ENCODE measurements around the gene PPP4R3A.

GRCh38 chr14:91454155-91454554, 56.0 kb downstream of the PPP4R3A start:
- TF ChIP-seq ZNF24 (tag by site-specific recombination; IDR thresholded peaks at IDR 0.05) = no peak
- no peak for TF ChIP-seq KLF7 (tag by site-specific recombination; IDR thresholded peaks at IDR 0.05; ENCODE audit: borderline replicate concordance)
- no peak for TF ChIP-seq CTCF (tag by site-specific recombination; IDR thresholded peaks at IDR 0.05)
- no peak for TF ChIP-seq REST (tag by site-specific recombination; IDR thresholded peaks at IDR 0.05)
- TF ChIP-seq HOXC10 (CRISPR knock-in tag; IDR thresholded peaks at IDR 0.05) = no peak
- no peak for TF ChIP-seq ZBTB1 (tag by site-specific recombination; IDR thresholded peaks at IDR 0.05)
- no peak for TF ChIP-seq PBX3 (CRISPR knock-in tag; IDR thresholded peaks at IDR 0.05)
- no peak for TF ChIP-seq ZFP69B (tag by site-specific recombination; IDR thresholded peaks at IDR 0.05)
- no peak for TF ChIP-seq ZEB2 (tag by site-specific recombination; IDR thresholded peaks at IDR 0.05)
- TF ChIP-seq ZNF561 (tag by site-specific recombination; IDR thresholded peaks at IDR 0.05; ENCODE audit: borderline replicate concordance) = no peak
